IMR-90 (cell line): ENCODE measurements around the gene RASSF3.

Experiments used
- FOS ChIP-seq: fragments of 150-350 bp; IDR thresholded peaks from 2 replicates; pipeline ENCODE4 v1.6.1; 2016; ENCODE audit warnings: low read depth, low read length
- MAFK ChIP-seq: IDR thresholded peaks from 2 replicates; pipeline ENCODE4 v1.6.1; 2012; ENCODE audit warnings: low read depth, low read length, improper control_type of control experiment
- POLR2A ChIP-seq: IDR thresholded peaks from 2 replicates; pipeline ENCODE4 v1.6.1; 2012; ENCODE audit warnings: mild to moderate bottlenecking, low read depth, low read length
- RFX5 ChIP-seq: IDR thresholded peaks from 2 replicates; pipeline ENCODE4 v1.8.0; 2012; ENCODE audit warnings: low read depth, mild to moderate bottlenecking, low read length, moderate library complexity
- TF ChIP-seq, protein P1 (sequence below): conservative IDR thresholded peaks from 2 replicates; pipeline ENCODE4 v1.5.1; 2012; ENCODE audit warnings: mild to moderate bottlenecking, low read depth, low read length, improper control_type of control experiment

DNA sequence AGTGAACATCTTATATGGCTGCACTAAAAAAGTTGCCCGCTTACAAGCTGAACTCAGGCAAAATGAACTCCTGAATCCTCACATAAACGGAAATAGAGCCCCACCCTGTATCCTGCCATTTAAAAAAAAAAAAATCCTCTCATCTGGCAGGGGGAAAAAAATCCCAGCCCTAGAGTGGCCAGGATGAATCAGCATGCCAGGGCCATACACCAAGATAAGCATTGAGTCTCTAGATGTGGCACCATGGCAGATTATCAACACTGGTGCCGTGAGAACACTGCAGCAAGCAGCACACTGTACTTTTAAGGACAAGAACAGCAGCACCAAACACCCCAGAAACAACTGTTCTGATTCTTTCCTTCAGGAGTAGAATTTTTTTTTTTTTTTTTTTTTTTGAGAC lies 65.5 kb downstream of the RASSF3 start:
- TF ChIP-seq, protein P1, sequence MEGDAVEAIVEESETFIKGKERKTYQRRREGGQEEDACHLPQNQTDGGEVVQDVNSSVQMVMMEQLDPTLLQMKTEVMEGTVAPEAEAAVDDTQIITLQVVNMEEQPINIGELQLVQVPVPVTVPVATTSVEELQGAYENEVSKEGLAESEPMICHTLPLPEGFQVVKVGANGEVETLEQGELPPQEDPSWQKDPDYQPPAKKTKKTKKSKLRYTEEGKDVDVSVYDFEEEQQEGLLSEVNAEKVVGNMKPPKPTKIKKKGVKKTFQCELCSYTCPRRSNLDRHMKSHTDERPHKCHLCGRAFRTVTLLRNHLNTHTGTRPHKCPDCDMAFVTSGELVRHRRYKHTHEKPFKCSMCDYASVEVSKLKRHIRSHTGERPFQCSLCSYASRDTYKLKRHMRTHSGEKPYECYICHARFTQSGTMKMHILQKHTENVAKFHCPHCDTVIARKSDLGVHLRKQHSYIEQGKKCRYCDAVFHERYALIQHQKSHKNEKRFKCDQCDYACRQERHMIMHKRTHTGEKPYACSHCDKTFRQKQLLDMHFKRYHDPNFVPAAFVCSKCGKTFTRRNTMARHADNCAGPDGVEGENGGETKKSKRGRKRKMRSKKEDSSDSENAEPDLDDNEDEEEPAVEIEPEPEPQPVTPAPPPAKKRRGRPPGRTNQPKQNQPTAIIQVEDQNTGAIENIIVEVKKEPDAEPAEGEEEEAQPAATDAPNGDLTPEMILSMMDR = no peak
- no peak for TF ChIP-seq RFX5
- no peak for TF ChIP-seq POLR2A
- no peak for TF ChIP-seq MAFK
- no peak for TF ChIP-seq FOS
